Measurements from ENCODE around the gene MYL7.

DNA sequence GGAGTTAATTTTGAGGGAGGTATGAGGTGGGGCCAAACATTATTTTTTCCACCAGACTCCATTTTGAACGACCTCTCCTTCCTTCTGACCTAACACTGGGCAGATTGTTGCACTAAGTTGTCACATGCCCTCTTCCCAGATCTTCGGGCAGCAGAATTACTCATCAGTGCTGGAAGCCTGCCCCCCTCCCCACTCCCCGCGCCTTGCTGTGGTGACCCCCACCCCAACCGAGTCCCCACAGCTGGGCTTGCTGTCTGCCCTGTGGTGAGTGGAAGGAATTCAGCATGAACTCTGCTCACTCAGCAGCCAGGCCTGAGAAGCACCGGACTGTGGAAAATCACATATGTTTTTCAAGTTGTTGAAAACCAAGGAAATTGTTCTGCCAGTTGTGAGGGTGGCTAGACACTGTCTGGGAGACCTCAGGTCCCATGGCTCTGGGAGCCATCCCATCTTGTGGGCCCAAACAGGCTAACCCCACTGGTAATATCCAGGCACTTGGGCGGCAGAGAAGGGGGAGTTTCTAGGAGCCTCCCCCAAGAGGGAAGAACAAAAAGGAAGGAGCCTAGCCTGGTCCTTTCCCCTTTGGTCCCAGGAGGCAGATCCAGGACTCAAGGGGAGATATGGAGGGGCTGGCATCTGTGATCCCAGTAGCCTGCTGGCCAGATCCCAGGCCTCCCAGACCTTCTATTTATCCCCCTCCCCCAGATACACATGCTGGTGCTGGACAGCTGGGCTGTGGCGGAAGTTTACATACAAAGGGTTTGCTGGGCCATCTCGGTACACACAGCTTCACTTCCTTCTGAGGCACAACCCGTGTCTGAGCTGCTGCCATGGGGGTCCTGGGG lies 40.5 kb downstream of the MYL7 start:
- TF ChIP-seq, protein P1, sequence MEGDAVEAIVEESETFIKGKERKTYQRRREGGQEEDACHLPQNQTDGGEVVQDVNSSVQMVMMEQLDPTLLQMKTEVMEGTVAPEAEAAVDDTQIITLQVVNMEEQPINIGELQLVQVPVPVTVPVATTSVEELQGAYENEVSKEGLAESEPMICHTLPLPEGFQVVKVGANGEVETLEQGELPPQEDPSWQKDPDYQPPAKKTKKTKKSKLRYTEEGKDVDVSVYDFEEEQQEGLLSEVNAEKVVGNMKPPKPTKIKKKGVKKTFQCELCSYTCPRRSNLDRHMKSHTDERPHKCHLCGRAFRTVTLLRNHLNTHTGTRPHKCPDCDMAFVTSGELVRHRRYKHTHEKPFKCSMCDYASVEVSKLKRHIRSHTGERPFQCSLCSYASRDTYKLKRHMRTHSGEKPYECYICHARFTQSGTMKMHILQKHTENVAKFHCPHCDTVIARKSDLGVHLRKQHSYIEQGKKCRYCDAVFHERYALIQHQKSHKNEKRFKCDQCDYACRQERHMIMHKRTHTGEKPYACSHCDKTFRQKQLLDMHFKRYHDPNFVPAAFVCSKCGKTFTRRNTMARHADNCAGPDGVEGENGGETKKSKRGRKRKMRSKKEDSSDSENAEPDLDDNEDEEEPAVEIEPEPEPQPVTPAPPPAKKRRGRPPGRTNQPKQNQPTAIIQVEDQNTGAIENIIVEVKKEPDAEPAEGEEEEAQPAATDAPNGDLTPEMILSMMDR (IDR thresholded peaks at IDR 0.05), result no peak
- no peak for TF ChIP-seq POLR2A (IDR thresholded peaks at IDR 0.05)

Measured in thyroid gland (tissue), 4 donors.